HG02981 (cell line): ENCODE data around the gene ZNF496.

Experiments used
- ATAC-seq: cut with Tn5 transposase; IDR thresholded peaks from one replicate; pipeline ENCODE4 v1.9.1; 2021; ENCODE audit warnings: mild to moderate bottlenecking, moderate library complexity; ENCODE audit not compliant: unreplicated experiment

ZNF496 gene

GRCh38 chr1:247330548-247331171 lies 1.0 kb downstream of the ZNF496 start:
- ATAC-seq: peak; percentile 23

- no peak for ATAC-seq
Measured at GRCh38 chr1:247329097-247329617, 2.5 kb downstream of the ZNF496 start.

- ATAC-seq: no peak
Measured at GRCh38 chr1:247328311-247328710, 3.4 kb downstream of the ZNF496 start.

GRCh38 chr1:247326411-247327130 lies 5.1 kb downstream of the ZNF496 start:
- ATAC-seq: no peak

GRCh38 chr1:247324923-247325322 lies 6.7 kb downstream of the ZNF496 start:
- ATAC-seq: no peak

- no peak for ATAC-seq
Measured at GRCh38 chr1:247324204-247324787, 7.4 kb downstream of the ZNF496 start.

GRCh38 chr1:247322849-247323586 lies 8.6 kb downstream of the ZNF496 start:
- ATAC-seq: no peak

GRCh38 chr1:247322442-247322841 lies 9.2 kb downstream of the ZNF496 start:
- no peak for ATAC-seq

- ATAC-seq: peak; percentile 62
Measured at GRCh38 chr1:247317702-247318101, 14.0 kb downstream of the ZNF496 start.

GRCh38 chr1:247316590-247317197 lies 15.0 kb downstream of the ZNF496 start:
- no peak for ATAC-seq

GRCh38 chr1:247304031-247304430 lies 27.6 kb downstream of the ZNF496 start:
- no peak for ATAC-seq

GRCh38 chr1:247303216-247303615 lies 28.5 kb downstream of the ZNF496 start:
- no peak for ATAC-seq

GRCh38 chr1:247301176-247301540 lies 30.5 kb downstream of the ZNF496 start:
- no peak for ATAC-seq

GRCh38 chr1:247300491-247301175 lies 31.0 kb downstream of the ZNF496 start:
- ATAC-seq: no peak

GRCh38 chr1:247299723-247300381 lies 31.8 kb downstream of the ZNF496 start:
- no peak for ATAC-seq

- no peak for ATAC-seq
Measured at GRCh38 chr1:247298701-247299100, 33.0 kb downstream of the ZNF496 start.

- ATAC-seq: no peak
Measured at GRCh38 chr1:247298124-247298481, 33.6 kb downstream of the ZNF496 start.

GRCh38 chr1:247297263-247298123 lies 34.2 kb downstream of the ZNF496 start:
- ATAC-seq: no peak

GRCh38 chr1:247296599-247297180 lies 35.0 kb downstream of the ZNF496 start:
- no peak for ATAC-seq
